Activated T-helper 2 cell treated with anti-CD3 and anti-CD28 coated beads, Interferon-gamma antibody, Interleukin-2, Interleukin-4, amounts not matched to agents 10 μg/mL and 5 μg/mL and 100 μg/mL, durations not matched to agents 14 hours and 24 hours and 36 hours (primary cell): ENCODE data around the gene RIGI. TPM values are rescaled to one million over a fixed set of nuclear protein-coding genes. Genes with fewer than 3 reads are reported as not detected.

Experiments used
- total RNA-seq: library from RNA; stranded (reverse); gene quantifications from 2 replicates; pipeline ENCODE4 v1.2.3, GENCODE V29; 2022

The RIGI gene
- total RNA-seq, 1 donor from 2014 or later, result 4.8 TPM

Other genes with a start within 250 kb of the RIGI start
- gene ACO1, start 141.6 kb downstream of the RIGI start, total RNA-seq, result 11.1 and 11.8 TPM in 2 replicates
- gene SMIM27, start 26.1 kb upstream of the RIGI start, total RNA-seq, result 14.2 and 15.5 TPM in 2 replicates
- 15.7 and 16.2 TPM in 2 replicates for gene TOPORS, start 26.4 kb upstream of the RIGI start, total RNA-seq
- gene NDUFB6, start 47.0 kb upstream of the RIGI start, total RNA-seq, result 43.9 and 47.4 TPM in 2 replicates
- gene TAF1L, start 109.5 kb upstream of the RIGI start, total RNA-seq, result not detected in 2 replicates